Liver (tissue), 9 donors: Measurements from ENCODE around the gene STK39. TPM values are rescaled to one million over a fixed set of nuclear protein-coding genes. Genes with fewer than 3 reads are reported as not detected.

Source experiments
- DNase-seq: peaks from one replicate; pipeline ENCODE4 v3.0.0-alpha.2; 2017; ENCODE audit warnings: low spot score
- H3K27ac ChIP-seq, 2 donors: one replicate each; pipeline ENCODE4 v1.7.0; 2013; ENCODE audit warnings: inconsistent platforms in 2 of 2, low read length in 2 of 2, control low read depth in 1 of 2, low read depth in 1 of 2, mild to moderate bottlenecking in 1 of 2
- H3K27me3 ChIP-seq, 4 donors: one replicate each; pipeline versions ENCODE4 v1.6.1 to v1.7.0; 2013; ENCODE audit warnings: low read length in 3 of 4, inconsistent platforms in 1 of 4, mild to moderate bottlenecking in 1 of 4, moderate library complexity in 1 of 4; ENCODE audit not compliant: control insufficient read depth in 4 of 4, insufficient read depth in 4 of 4
- H3K36me3 ChIP-seq, 4 donors: one replicate each; pipeline versions ENCODE4 v1.6.1 to v1.7.0; 2013; ENCODE audit warnings: low read length in 3 of 4, mild to moderate bottlenecking in 3 of 4, low read depth in 1 of 4, moderate library complexity in 1 of 4; ENCODE audit not compliant: control insufficient read depth in 4 of 4, insufficient read depth in 3 of 4
- H3K4me1 ChIP-seq, 4 donors: one replicate each; pipeline versions ENCODE4 v1.6.1 to v1.7.0; 2013; ENCODE audit warnings: low read length in 3 of 4, mild to moderate bottlenecking in 3 of 4, moderate library complexity in 1 of 4; ENCODE audit not compliant: control insufficient read depth in 4 of 4, insufficient read depth in 4 of 4
- H3K4me3 ChIP-seq, 3 donors: one replicate each; pipeline versions ENCODE4 v1.6.1 to v1.7.0; 2013; ENCODE audit warnings: low read length in 3 of 3, control low read depth in 1 of 3, low read depth in 1 of 3, mild to moderate bottlenecking in 1 of 3
- H3K9ac ChIP-seq, 2 donors: one replicate each; pipeline ENCODE4 v1.7.0; 2013; ENCODE audit warnings: low read length in 2 of 2, mild to moderate bottlenecking in 2 of 2, moderate library complexity in 2 of 2, control low read depth in 1 of 2, low read depth in 1 of 2
- H3K9me3 ChIP-seq, 4 donors: one replicate each; pipeline versions ENCODE4 v1.6.1 to v1.7.0; 2013; ENCODE audit warnings: low read length in 3 of 4; ENCODE audit not compliant: control insufficient read depth in 4 of 4
- CTCF ChIP-seq: fragments of 150-350 bp; IDR thresholded peaks from 2 replicates; pipeline ENCODE4 v1.5.1; 2017; ENCODE audit warnings: improper control_type of control experiment, low read depth, low read length; ENCODE audit not compliant: missing input control
- EGR1 ChIP-seq, 2 donors: IDR thresholded peaks; 2 replicates each; pipeline ENCODE4 v1.6.1; 2016 to 2018; ENCODE audit warnings: antibody characterized with exemption in 2 of 2, low read depth in 2 of 2
- FOXA1 ChIP-seq: IDR thresholded peaks from 2 replicates; pipeline ENCODE4 v1.6.1; 2016; ENCODE audit warnings: antibody characterized with exemption
- FOXA2 ChIP-seq: IDR thresholded peaks from 2 replicates; pipeline ENCODE4 v1.6.1; 2016; ENCODE audit warnings: antibody characterized with exemption
- GABPA ChIP-seq, 2 donors: IDR thresholded peaks in 1 of 2; conservative IDR thresholded peaks in 1 of 2; 2 replicates each; pipeline ENCODE4 v1.6.1; 2016; ENCODE audit warnings: antibody characterized with exemption in 2 of 2, mild to moderate bottlenecking in 1 of 2, moderate library complexity in 1 of 2
- HNF4A ChIP-seq, 2 donors: conservative IDR thresholded peaks; 2 replicates each; pipeline ENCODE4 v1.6.1; 2016; ENCODE audit warnings: antibody characterized with exemption in 2 of 2, mild to moderate bottlenecking in 2 of 2
- HNF4G ChIP-seq: IDR thresholded peaks from 2 replicates; pipeline ENCODE4 v1.6.1; 2016; ENCODE audit warnings: antibody characterized with exemption
- JUND ChIP-seq, 2 donors: IDR thresholded peaks; 2 replicates each; pipeline ENCODE4 v1.6.1; 2016; ENCODE audit warnings: antibody characterized with exemption in 2 of 2
- NR2F2 ChIP-seq: IDR thresholded peaks from 2 replicates; pipeline ENCODE4 v1.6.1; 2016; ENCODE audit warnings: antibody characterized with exemption
- RAD21 ChIP-seq, 2 donors: IDR thresholded peaks; 2 replicates each; pipeline ENCODE4 v1.6.1; 2016; ENCODE audit warnings: antibody characterized with exemption in 2 of 2, mild to moderate bottlenecking in 2 of 2
- RXRA ChIP-seq, 2 donors: IDR thresholded peaks; 2 replicates each; pipeline ENCODE4 v1.6.1; 2017 to 2018; ENCODE audit warnings: antibody characterized with exemption in 2 of 2, mild to moderate bottlenecking in 1 of 2
- SP1 ChIP-seq: IDR thresholded peaks from 2 replicates; pipeline ENCODE4 v1.6.1; 2018; ENCODE audit warnings: antibody characterized with exemption, mild to moderate bottlenecking
- TAF1 ChIP-seq: conservative IDR thresholded peaks from 2 replicates; pipeline ENCODE4 v1.6.1; 2016; ENCODE audit warnings: antibody characterized with exemption, mild to moderate bottlenecking
- YY1 ChIP-seq: IDR thresholded peaks from 2 replicates; pipeline ENCODE4 v1.6.1; 2016; ENCODE audit warnings: antibody characterized with exemption, mild to moderate bottlenecking
- ZBTB33 ChIP-seq: IDR thresholded peaks from 2 replicates; pipeline ENCODE4 v1.6.1; 2016; ENCODE audit warnings: antibody characterized with exemption
- WGBS: extraction: QIAGEN DNeasy Blood & Tissue Kit; methylation state at CpG from one replicate; pipeline ENCODE4 v1.1.7; 2013; 5-methylcytosine and 5-hydroxymethylcytosine counted together
- polyA plus RNA-seq, 2 donors: library from polyadenylated mRNA; stranded (reverse) in 1 of 2; unstranded in 1 of 2; fragments of 200-250 nt in 1 of 2; fragments of >200 nt in 1 of 2; fragmentation: Nextera tagmentation in 1 of 2; extraction: Ambion mirVana in 1 of 2; gene quantifications; one replicate each; pipeline versions ENCODE4 v1.2.1 to v1.2.3, GENCODE V29; 2013 to 2015
- total RNA-seq, 2 donors: library from RNA; depleted of rRNA; stranded (reverse); fragments of >200 nt; gene quantifications; one replicate each; pipeline ENCODE4 v1.2.3, GENCODE V29; 2014
- TF ChIP-seq, protein P1 (sequence below): IDR thresholded peaks from 2 replicates; pipeline ENCODE4 v1.6.1; 2016; ENCODE audit warnings: antibody characterized with exemption
- TF ChIP-seq, protein P2 (sequence below): IDR thresholded peaks from 2 replicates; pipeline ENCODE4 v1.6.1; 2016; ENCODE audit warnings: antibody characterized with exemption
- TF ChIP-seq, protein P3 (sequence below): IDR thresholded peaks from 2 replicates; pipeline ENCODE4 v1.6.1; 2016; ENCODE audit warnings: antibody characterized with exemption, mild to moderate bottlenecking
- donor health status: healthy.
- donor health status: healthy.
- donor health status: healthy.
- donor health status: healthy.
- donor health status: healthy.

STK39 gene
- total and polyA plus RNA-seq, 4 donors = 0.29 to 1.8 (median 0.73) TPM

DNA sequence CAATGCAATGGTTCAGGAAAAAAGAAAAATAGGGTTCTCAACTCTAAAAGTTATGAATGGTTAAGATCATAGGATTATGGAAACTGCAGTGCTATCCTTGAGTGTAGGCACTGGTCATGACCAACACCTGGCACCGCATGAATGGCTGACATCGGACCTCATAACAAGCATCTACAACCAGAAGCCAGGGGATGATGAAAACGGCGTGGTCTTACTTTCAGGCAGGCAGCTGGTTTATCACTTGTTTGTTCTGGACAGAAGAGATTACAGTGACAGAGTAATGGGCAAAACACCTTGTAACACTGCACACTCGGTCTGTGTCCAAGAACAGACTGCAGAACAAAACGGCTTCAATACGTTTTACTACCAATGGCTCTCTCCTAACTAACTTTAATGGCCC, 132.8 kb downstream of the STK39 start:
- H3K27ac ChIP-seq = no peak overlapping the region
- no peaks in the 10 kb centered on the region for H3K36me3 ChIP-seq
- no peaks in the 10 kb centered on the region for H3K27me3 ChIP-seq
- no peak overlapping the region for H3K4me3 ChIP-seq
- no peak for TF ChIP-seq CTCF
- TF ChIP-seq, protein P1, sequence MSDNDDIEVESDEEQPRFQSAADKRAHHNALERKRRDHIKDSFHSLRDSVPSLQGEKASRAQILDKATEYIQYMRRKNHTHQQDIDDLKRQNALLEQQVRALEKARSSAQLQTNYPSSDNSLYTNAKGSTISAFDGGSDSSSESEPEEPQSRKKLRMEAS = no peak
- no peak for TF ChIP-seq ZBTB33
- TF ChIP-seq YY1 = no peak
- TF ChIP-seq SP1 = no peak
- no peak for TF ChIP-seq FOXA2
- TF ChIP-seq, protein P2, sequence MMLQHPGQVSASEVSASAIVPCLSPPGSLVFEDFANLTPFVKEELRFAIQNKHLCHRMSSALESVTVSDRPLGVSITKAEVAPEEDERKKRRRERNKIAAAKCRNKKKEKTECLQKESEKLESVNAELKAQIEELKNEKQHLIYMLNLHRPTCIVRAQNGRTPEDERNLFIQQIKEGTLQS = no peak
- no peak for TF ChIP-seq RAD21 (IDR thresholded peaks at IDR 0.05)
- no peak for TF ChIP-seq GABPA (IDR thresholded peaks at IDR 0.05 in 1 of 2, conservative IDR thresholded peaks at IDR 0.05 in 1 of 2)
- no peak for TF ChIP-seq TAF1
- no peak for TF ChIP-seq EGR1 (IDR thresholded peaks at IDR 0.05; ENCODE audit: low read depth in 2 of 2)
- TF ChIP-seq, protein P3, sequence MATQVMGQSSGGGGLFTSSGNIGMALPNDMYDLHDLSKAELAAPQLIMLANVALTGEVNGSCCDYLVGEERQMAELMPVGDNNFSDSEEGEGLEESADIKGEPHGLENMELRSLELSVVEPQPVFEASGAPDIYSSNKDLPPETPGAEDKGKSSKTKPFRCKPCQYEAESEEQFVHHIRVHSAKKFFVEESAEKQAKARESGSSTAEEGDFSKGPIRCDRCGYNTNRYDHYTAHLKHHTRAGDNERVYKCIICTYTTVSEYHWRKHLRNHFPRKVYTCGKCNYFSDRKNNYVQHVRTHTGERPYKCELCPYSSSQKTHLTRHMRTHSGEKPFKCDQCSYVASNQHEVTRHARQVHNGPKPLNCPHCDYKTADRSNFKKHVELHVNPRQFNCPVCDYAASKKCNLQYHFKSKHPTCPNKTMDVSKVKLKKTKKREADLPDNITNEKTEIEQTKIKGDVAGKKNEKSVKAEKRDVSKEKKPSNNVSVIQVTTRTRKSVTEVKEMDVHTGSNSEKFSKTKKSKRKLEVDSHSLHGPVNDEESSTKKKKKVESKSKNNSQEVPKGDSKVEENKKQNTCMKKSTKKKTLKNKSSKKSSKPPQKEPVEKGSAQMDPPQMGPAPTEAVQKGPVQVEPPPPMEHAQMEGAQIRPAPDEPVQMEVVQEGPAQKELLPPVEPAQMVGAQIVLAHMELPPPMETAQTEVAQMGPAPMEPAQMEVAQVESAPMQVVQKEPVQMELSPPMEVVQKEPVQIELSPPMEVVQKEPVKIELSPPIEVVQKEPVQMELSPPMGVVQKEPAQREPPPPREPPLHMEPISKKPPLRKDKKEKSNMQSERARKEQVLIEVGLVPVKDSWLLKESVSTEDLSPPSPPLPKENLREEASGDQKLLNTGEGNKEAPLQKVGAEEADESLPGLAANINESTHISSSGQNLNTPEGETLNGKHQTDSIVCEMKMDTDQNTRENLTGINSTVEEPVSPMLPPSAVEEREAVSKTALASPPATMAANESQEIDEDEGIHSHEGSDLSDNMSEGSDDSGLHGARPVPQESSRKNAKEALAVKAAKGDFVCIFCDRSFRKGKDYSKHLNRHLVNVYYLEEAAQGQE = no peak
- no peak for TF ChIP-seq NR2F2
- no peak for TF ChIP-seq HNF4G
- no peak for TF ChIP-seq FOXA1
- TF ChIP-seq RXRA (IDR thresholded peaks at IDR 0.05) = no peak
- TF ChIP-seq JUND (IDR thresholded peaks at IDR 0.05) = no peak
- TF ChIP-seq HNF4A (conservative IDR thresholded peaks at IDR 0.05) = no peak
- no peaks in the 10 kb centered on the region for H3K4me1 ChIP-seq
- no peak for DNase-seq
- no peaks in the 10 kb centered on the region for H3K9me3 ChIP-seq
- H3K9ac ChIP-seq = no peak overlapping the region
- WGBS = 89% methylated on average over 7 of the region's 7 CpGs
